Activated CD4-positive, alpha-beta memory T cell treated with anti-CD3 and anti-CD28 coated beads, Interleukin-2, amount 10 ng/mL, durations not matched to agents 7 days and 5 days (primary cell): Measurements from ENCODE around the gene CDH15. TPM values are rescaled to one million over a fixed set of nuclear protein-coding genes. Genes with fewer than 3 reads are reported as not detected.

Source experiments
- total RNA-seq, 2 experiments: library from RNA; stranded (reverse); gene quantifications; one replicate each; pipeline ENCODE4 v1.2.3, GENCODE V29; 2021

CDH15 gene
- total RNA-seq, 2 experiments from 2014 or later: not detected

Other genes with a start within 250 kb of the CDH15 start
- not detected for gene CBFA2T3, start 194.5 kb upstream of the CDH15 start, total RNA-seq
- 10 to 100 TPM; 44.4 to 45.3 TPM for gene ACSF3, start 77.9 kb upstream of the CDH15 start, total RNA-seq
- under 1 TPM; 0.23 to 0.53 TPM for gene SLC22A31, start 28.8 kb downstream of the CDH15 start, total RNA-seq
- 1 to 10 TPM; 6.6 to 6.8 TPM for gene ZNF778, start 46.0 kb downstream of the CDH15 start, total RNA-seq